HG03460 (cell line): ENCODE results near the gene BCL2L13.

ENCODE experiments used
- ATAC-seq: cut with Tn5 transposase; IDR thresholded peaks from one replicate; pipeline ENCODE4 v1.9.1; 2021; ENCODE audit not compliant: unreplicated experiment

The BCL2L13 gene

DNA sequence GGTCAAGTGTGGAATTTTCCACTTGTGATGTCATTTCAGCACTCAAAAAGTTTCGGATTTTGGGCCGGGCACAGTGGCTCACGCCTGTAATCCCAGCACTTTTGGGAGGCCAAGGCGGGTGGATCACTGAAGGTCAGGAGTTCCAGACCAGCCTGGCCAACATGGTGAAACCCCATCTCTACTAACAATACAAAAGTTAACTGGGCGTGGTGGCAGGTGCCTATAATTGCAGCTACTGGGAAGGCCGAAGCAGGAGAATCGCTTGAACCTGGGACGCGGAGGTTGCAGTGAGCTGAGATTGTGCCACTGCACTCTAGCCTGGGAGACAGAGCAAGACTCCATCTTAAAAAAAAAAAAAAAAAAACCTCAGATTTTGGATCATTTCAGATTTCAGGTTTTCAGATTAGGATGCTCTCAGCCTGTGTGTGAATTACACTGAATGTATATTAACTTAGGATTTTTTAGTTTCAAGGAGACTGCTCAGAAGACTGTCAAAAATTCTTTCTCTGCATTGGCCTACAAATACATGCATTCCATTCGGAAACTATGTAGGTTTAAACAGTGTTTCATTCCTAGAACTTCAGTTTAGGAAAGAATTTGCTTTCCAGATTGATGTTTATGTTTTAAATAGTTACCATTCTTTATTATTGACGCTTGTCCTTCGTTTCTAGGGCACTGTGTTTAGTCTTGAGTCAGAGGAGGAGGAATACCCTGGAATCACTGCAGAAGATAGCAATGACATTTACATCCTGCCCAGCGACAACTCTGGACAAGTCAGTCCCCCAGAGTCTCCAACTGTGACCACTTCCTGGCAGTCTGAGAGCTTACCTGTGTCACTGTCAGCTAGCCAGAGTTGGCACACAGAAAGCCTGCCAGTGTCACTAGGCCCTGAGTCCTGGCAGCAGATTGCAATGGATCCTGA is 87.7 kb downstream of the BCL2L13 start:
- no peak for ATAC-seq

DNA sequence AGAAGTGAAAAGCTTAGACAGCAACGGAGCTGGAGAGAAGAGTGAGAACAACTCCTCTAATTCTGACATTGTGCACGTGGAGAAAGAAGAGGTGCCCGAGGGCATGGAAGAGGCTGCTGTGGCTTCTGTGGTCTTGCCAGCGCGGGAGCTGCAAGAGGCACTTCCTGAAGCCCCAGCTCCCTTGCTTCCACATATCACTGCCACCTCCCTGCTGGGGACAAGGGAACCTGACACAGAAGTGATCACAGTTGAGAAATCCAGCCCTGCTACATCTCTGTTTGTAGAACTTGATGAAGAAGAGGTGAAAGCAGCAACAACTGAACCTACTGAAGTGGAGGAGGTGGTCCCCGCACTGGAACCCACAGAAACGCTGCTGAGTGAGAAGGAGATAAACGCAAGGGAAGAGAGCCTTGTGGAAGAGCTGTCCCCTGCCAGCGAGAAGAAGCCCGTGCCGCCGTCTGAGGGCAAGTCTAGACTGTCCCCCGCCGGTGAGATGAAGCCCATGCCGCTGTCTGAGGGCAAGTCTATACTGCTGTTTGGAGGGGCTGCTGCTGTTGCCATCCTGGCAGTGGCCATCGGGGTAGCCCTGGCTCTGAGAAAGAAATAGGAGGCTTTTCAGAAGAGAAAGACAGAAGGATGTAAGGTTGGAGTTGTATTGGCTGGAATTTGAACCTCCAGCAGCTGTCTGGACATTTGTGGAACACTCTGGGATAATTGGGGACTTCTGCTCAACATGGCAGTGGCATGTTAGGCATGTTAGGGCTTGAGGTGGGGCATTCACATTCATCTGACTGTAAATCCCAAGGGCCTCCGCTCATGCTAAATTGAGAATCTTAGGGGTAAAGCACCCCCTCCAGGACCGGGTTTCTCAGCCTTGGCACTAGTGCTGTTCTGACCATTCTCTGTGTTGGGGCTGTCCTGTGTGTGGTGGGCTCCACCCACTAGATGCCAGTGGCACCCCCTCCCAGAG is 88.7 kb downstream of the BCL2L13 start:
- no peak for ATAC-seq

DNA sequence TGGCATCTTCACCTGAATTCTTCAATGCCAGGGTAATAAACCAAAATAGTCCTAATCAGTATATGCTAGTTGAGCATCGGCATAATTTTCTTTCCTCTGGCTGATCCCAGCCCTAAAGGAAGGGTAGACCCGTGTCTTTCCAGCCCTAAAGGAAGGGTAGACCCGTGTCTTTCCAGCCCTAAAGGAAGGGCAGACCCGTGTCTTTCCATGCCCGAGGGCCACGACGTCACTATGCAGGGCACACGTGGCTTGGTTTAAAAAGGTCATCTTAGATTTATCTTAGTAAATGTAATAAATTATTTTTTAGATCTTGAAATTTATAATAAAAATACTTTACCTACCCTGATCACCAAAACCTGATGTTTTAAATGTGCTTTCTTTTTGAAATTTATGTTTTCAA is 90.2 kb downstream of the BCL2L13 start:
- no peak for ATAC-seq

DNA sequence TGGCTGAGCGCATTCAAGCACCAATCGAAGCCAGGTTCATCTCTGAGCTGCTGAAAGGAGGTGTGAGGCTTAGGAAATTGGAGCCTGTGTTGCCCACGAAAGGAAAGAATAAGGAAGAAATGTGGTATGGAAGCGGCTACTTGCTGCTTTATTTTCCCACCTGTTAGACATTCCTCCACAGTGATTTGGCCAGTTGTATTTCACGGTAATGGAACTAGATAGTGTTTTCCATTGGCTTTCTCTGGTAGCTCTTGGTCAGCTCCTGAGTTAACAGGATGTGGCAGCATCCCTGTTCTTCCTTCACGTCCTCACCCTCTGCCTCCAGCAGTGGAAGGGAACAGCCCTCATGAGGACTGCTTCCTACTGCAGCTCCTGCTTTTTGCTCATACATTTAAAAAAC is 91.0 kb downstream of the BCL2L13 start:
- ATAC-seq = no peak

DNA sequence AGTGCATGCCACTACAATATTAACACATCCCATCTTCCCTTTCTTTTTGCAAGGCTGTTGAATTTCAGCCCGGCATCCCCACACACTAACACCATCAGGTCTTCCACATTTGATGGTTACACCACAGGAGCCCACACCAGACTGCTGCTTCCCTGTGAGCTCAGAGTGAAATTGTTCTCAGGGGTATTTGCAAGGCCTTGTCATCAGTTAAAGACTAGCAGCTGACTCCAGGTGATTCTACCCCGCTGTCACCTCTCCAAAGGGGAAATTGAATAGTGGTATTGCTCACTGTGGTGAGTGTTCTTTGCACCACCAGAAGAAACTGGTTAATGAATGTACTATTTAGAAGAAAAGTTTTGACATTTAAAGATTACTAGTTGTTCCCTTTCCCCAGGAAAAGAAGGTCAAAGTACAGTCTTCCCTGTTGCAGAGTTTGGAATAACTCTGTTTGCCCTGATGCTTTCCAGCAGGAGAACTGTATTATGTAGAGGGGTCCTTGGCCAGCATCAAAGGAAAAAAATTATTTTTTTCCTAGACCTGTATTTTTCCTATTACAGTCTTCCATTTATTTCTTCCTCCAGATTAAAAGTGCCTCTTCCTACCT is 93.8 kb downstream of the BCL2L13 start:
- no peak for ATAC-seq

DNA sequence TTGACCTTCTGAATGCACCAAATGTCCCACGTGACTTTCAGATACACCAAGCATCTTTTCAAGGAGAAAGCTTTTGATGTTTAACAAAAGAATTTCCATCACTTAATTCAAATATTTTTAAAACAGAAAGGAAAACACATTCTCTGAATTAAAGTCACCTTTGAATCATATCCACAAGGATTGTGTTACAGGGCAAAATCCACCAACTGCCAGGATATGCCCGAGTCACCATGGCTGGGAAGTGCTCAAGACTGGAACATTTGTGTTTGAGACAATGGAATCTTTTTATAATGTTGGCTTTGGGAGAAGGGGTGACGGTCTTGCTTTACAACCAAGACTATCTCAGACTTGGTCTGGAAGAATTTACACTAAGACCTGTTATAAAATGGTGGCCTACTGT is 94.9 kb downstream of the BCL2L13 start:
- ATAC-seq = no peak

DNA sequence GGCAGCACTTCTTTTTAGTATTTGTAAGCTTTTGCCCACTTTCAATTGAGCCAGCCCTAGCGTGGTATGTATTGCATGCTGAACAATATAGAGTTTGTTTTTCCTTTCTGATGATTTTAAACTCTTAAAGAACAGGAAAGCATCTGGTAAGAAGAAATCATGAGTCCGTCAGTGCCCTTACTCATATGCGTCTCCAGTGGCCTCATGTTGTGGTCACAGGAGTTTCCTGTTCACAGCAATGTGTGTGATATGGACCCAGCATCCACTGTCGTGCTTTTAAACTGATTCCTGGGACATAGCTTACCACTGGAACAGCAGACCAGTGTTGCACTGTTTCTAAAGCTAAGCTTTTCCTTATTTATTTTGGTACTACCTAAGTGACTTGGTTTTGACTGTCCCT is 95.6 kb downstream of the BCL2L13 start:
- ATAC-seq = no peak

DNA sequence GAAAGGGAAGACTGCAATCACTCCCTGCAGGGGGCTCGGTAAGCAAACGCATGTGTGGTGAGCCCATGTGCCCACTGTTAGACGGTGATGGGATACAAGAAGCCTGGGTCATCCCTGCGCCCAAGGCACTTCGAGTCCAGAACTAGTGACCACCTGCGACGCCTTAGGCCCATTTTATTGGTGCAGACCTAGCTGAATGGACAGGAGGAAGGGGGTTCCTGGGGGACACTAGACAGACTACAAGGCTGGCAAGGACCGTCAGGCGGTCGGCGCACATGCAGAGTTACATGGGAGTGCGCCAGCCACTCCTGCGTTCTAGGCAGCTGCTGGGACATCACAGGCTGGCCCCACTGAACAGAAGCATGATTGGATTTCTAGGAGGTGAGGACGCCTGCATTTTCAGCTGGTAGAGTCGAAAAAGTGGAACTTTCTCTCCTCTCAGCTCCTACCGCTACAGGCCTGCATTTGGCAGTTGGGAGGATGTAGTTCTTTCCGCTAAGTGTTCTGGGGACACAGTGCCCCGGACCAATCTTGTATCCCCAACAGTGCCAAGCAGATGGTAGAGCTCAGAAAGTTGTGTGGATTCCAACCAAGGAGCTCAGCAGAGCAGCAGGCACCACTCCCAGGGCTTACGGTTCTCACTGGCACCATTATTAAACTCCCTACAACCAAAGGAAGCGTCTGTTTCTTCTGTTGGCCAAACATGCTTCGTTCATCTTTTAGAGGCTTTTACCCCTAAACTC is 100.0 kb downstream of the BCL2L13 start:
- no peak for ATAC-seq

DNA sequence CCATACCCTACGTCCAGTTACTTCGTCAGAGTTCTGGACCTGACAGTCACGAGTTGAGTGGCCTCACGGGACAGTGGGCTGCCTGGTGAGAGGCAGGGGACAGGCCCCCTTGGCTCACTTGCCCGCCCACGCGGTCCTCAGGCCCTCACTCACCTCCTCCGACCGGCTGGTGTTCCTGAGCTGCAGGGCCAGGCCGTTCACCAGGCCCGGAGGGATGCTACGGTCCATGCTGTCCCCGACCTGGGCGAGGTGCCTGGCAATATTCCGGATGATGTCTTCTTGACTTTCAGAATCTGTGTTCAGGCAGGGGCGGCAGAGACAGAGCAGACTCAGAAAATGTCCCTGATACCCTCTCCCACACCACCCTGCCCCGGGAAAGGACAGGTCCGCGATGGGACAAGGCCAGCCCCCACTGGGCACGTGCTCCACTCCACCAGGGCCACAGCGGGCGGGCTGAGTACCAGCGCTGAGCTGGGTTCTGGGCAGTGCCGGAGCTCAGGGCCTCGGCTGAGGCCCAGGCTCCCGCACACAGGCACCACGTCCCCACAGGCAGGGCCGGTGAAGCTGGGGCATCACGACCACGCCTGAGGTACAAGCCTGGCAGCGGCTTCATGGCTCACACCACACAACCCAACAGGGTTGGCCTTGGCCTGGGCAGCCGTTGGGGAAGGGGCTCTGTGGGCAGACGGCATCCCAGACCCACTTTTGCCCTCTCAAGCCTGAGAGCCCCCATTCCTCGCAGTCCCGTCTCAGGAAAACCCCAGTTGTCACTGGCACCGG is 100.8 kb downstream of the BCL2L13 start:
- ATAC-seq = no peak

DNA sequence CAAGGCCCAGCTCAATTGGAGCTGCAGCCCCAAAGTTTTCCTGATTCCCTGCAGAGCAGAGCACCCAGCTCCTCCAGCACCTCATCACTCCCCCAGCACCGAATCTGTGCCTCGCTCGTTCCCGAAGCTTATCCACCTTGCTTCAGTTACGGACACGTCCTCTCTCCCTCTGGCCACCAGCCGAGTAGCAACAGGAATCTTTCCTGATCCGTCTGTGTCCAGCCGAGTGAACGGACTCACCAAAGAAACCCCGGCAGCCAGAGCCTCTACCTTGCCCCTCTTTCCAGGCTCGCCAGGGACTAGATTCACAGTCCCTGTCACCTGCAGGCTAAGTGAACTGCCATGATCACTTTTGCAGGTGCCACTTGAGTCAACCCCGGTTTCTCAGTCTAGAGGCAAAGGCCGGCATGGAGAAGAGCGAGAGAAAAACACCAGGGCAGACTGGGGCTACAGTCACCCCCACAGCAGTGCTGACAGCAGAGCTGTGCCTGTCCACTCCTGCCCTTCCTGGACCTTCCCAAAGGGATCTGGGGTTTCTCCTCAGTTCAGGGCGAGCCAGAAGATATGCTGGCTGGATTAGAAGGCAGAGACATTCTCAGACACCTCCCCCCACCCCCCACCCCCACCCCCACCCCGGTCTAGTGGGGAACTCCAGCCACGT is 103.4 kb downstream of the BCL2L13 start:
- no peak for ATAC-seq

DNA sequence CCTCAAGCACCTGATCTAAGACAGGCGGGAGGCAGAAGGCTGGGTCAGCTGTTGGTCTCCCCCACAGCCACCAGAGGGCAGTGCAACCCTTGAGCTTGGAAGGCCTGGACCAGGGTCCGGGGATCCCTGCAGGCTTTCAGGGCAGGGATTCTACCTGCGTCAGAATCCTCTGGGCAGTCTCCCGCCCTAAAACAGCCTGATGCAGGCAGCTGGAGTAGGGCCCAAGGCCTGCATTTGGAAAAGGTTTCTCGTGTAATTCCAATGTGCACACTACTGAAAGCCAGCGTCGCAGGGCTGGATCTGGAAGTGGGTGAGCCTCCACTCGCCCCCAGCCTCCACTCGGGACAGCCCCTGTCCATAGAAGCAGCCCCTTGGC is 104.0 kb downstream of the BCL2L13 start:
- no peak for ATAC-seq

DNA sequence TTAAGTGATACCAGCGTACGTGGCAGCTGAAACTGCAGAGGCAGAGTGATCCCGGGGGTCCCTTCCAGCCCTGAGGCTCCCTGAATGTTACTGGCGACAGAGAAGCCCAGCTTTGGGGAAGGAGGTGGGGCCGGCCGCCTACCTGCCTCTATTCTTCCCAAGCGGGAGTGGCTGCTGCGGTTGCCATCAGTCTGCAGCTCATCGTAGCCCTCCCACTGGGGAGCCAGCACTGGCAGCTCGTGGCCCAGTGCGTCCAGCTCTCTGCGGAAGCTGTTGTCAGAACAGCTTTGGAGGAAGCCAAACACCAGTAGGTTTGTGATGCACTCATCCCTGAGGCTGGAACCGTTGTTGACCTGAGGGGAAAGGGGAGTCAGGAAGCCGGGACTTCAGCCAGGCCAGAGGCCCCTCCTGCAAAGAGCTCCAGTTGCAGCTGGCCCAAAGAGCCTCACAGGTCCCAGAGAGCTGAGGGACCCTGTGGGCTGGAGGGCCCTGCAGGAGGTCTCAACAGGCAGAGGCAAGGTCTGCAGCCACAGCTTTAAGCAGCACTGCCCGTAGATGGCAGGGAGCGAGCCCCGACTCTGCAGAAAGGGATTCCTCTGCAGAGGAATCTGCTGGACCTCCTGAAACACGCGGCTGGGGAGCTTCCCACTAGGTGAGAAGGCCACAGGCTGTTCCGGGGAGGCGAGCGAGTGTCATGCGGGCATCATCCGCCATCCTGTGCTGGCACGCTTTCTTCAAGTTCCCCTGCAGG is 105.3 kb downstream of the BCL2L13 start:
- ATAC-seq = no peak

DNA sequence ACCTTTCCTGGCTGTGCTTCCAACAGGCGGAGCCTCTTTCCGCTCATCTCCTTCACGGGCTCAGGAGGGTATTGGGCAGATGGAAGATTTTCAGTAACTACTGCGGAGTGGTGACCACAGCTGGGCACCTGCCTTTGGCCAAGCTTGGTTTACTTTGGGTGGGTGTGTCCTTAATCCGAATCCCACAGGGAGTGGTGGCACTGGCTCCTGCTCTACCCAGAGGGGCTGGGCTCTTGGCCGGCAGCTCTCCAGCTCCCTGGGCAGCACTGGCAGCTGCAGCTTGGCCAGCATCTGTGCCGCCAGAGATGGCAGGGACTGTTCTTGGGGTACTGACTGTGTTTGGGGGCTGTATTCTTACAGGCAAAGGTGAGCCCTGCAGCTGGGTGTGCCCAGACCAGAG is 105.9 kb downstream of the BCL2L13 start:
- no peak for ATAC-seq

DNA sequence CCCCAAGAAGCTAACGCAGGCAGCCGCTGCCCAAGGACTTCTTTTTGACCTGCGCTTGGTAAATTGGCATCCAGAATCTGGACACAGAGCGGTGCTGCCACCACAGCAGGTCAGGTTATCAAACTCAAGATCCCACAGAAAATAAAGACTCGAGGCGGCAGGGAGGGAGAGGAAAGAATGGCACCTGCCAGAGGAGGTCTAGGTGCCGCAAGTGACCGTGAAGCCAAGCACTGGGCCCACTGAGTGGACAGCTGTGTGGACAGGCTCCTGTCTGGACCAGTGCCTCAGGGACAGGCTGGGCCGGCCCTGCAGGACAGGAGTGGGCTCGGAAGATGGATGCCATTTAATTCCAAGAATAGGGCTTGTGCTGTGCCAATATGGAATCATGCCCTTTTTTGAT is 108.4 kb downstream of the BCL2L13 start:
- no peak for ATAC-seq

DNA sequence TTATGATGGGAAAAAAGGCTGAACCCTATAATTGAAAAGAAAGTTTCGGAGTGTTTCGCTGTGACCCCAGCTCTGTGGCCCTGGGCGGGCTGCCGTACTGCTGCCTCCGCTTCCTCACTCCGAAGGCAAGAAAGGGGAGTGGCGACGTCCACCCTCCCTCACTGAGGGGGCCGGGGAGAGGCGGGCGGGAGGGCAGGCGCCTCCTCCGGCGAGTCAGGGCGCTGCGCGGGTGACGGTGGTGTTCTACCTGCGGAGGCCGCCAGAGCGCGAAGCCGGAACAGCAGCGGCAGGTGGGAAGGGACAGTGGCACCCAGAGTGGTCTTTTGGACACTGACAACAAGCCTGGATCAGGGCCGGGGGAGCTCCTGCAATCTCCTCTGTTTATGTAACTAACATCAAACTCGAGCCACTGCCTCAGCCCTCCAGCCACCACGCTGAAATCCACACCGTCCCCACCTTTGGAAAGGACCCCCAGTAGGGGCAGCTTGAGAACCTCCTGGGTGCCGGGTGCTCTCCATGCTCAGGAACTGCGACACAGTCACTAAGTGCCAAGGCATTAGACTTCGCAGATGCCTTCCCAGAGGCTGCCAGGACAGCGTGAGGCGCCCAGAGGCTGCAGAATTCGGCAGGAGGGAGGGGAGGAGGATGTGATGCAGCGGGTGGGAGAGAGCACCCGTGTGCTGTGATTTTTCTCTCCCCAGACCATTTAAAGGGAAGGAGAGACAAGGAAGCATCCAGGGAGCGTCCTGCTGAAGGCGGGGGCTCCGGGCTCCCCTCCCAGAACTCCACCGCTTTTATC is 110.2 kb downstream of the BCL2L13 start:
- ATAC-seq = no peak

DNA sequence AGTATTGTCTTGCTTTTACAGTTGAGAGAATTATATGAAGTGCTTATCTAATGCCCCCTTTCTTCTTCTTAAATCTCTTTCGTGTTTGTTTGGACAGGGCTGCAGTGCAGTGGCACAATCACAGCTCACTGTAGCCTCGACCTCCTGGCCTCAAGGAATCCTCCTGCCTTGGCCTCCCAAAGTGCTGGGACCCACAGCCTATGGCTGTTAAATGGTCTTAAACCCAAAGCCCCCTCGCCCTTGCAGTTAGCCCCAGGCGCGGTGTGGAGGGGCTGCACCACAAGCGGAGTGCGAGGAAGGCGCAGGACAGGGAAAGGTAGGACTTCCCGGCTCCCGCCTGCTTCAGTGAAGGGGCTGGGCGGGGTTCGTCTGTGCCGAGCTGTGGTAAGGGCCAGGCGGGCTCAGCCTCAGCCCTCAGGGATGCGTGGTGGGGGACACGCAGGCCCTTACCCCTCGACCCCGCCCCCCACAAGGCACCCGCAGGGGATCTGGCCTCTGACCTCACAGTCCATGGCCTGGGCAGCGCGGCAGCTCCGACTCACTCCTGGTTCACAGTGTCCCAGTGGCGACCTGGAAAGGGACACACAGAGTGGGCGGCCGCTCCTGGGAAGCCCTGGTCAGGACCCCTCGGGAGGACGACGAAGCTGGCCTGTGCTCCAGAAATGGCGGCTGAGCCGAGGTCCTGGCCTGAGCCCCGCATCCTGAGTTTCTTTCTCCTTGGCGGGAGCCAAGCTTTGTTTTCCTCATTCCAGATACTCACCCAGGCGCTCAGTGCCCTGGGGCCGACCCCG is 111.2 kb downstream of the BCL2L13 start:
- no peak for ATAC-seq

DNA sequence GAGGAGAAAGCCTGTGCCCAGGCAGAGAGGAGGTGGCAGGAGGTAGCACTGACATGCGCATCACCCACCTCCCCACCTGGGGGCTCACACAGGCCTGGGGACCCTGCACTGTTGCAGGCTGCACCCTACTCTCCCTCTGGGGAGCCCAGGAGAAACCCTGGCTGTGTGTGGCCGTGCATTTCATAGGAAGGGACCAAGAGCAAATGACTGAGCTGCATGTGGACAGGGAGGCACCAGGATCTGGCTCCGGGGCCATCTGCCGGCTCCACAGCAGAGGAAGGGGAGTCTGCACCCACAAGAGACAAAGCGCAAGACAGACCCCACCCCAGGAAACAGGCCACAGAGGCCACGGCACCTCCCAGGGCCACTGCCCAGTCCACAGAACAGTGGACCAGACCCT is 113.0 kb downstream of the BCL2L13 start:
- ATAC-seq = no peak
